MCF 10A (cell line): ENCODE results near the gene HS6ST3. TPM values are rescaled to one million over a fixed set of nuclear protein-coding genes. Genes with fewer than 3 reads are reported as not detected.

ENCODE experiments used
- BruUV-seq: library from RNA; stranded (reverse); fragments of 400-500 nt; replicated peaks from 2 replicates; lab custom pipeline; 2021; lab: Mats Ljungman, UMichigan
- CTCF ChIA-PET: fragments of 300-600 bp; sonication (Branson Sonifier 250); formaldehyde crosslinking; extraction: SDS; loops from one replicate; lab custom pipeline; 2021; ENCODE audit warnings: antibody characterized with exemption, inconsistent platforms; lab: Yijun Ruan, JAX
- POLR2A ChIA-PET: fragments of 300-600, 350-650 bp; sonication (Branson Sonifier 250); formaldehyde crosslinking; extraction: SDS; loops from one replicate; lab custom pipeline; 2020; ENCODE audit warnings: antibody characterized with exemption, inconsistent platforms; lab: Yijun Ruan, JAX
- DNase-seq: peaks from one replicate; pipeline ENCODE4 v3.0.0-alpha.2; 2018; ENCODE audit not compliant: unreplicated experiment
- H3K27ac Mint-ChIP-seq: one replicate; pipeline ENCODE4 v1.8.0; 2022; ENCODE audit warnings: mild to moderate bottlenecking, low read depth, mixed read lengths; ENCODE audit not compliant: unreplicated experiment
- H3K27me3 Mint-ChIP-seq: one replicate; pipeline ENCODE4 v1.8.0; 2022; ENCODE audit warnings: mixed read lengths; ENCODE audit not compliant: insufficient read depth, unreplicated experiment
- H3K36me3 Mint-ChIP-seq: one replicate; pipeline ENCODE4 v1.8.0; 2022; ENCODE audit warnings: mild to moderate bottlenecking, moderate library complexity, mixed read lengths; ENCODE audit not compliant: insufficient read depth, unreplicated experiment
- H3K4me1 Mint-ChIP-seq: one replicate; pipeline ENCODE4 v1.8.0; 2022; ENCODE audit warnings: mixed read lengths; ENCODE audit not compliant: insufficient read depth, unreplicated experiment
- H3K4me3 Mint-ChIP-seq: one replicate; pipeline ENCODE4 v1.8.0; 2022; ENCODE audit warnings: mild to moderate bottlenecking, moderate library complexity, mixed read lengths; ENCODE audit not compliant: unreplicated experiment
- H3K9me3 Mint-ChIP-seq: one replicate; pipeline ENCODE4 v1.8.0; 2022; ENCODE audit warnings: mixed read lengths; ENCODE audit not compliant: unreplicated experiment
- intact Hi-C: fragments of 100-400 bp; cut with micrococcal nuclease; formaldehyde crosslinking; loops from 2 replicates; pipeline ENCODE4 v1.14.1; 2022
- microRNA-seq: library from miRNA; unstranded; fragments of <30 nt; microRNA quantifications from one replicate; pipeline ENCODE4 v1.2.0, GENCODE V29; 2022
- total RNA-seq: library from RNA; stranded (reverse); gene quantifications from 2 replicates; pipeline ENCODE4 v1.2.3, GENCODE V29; 2022
- TF ChIP-seq, protein P1 (sequence below): fragments of 200-600 bp; IDR thresholded peaks from one replicate; pipeline ENCODE4 v1.8.0; 2022; ENCODE audit warnings: antibody characterized with exemption, mild to moderate bottlenecking; ENCODE audit not compliant: unreplicated experiment

The HS6ST3 gene
- total RNA-seq, 1 experiment from 2014 or later = 0.09 TPM

- Mint-ChIP-seq H3K27ac (no peak overlapping the region), H3K4me1 (no peaks in the 10 kb centered on the region), H3K9me3 (no peaks in the 10 kb centered on the region), H3K36me3 (no peaks in the 10 kb centered on the region), H3K4me3 (no peak overlapping the region), H3K27me3 (no peaks in the 10 kb centered on the region)
- no peak for DNase-seq
- intact Hi-C loops = no loop called here
- no TSS peak for BruUV-seq
- TF ChIP-seq, protein P1, sequence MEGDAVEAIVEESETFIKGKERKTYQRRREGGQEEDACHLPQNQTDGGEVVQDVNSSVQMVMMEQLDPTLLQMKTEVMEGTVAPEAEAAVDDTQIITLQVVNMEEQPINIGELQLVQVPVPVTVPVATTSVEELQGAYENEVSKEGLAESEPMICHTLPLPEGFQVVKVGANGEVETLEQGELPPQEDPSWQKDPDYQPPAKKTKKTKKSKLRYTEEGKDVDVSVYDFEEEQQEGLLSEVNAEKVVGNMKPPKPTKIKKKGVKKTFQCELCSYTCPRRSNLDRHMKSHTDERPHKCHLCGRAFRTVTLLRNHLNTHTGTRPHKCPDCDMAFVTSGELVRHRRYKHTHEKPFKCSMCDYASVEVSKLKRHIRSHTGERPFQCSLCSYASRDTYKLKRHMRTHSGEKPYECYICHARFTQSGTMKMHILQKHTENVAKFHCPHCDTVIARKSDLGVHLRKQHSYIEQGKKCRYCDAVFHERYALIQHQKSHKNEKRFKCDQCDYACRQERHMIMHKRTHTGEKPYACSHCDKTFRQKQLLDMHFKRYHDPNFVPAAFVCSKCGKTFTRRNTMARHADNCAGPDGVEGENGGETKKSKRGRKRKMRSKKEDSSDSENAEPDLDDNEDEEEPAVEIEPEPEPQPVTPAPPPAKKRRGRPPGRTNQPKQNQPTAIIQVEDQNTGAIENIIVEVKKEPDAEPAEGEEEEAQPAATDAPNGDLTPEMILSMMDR = no peak
- ChIA-PET POLR2A (no interaction called here), CTCF (interaction anchor here (0.8 to 1.1 kb wide), 2 partner anchors 13 to 45 kb away, joined by 3 to 5 read pairs; no protein-coding TSS in a partner anchor)
These were observed 772.2 kb downstream of the HS6ST3 start for GRCh38 chr13:96862093-96862492.

GRCh38 chr13:96862999-96863398 lies 773.1 kb downstream of the HS6ST3 start:
- DNase-seq = no peak
- no peaks in the 10 kb centered on the region for H3K27me3 Mint-ChIP-seq
- H3K27ac Mint-ChIP-seq = no peak overlapping the region
- intact Hi-C loops = no loop called here
- POLR2A ChIA-PET = no interaction called here
- TF ChIP-seq, protein P1 = no peak
- BruUV-seq = no TSS peak
- no peak overlapping the region for H3K4me3 Mint-ChIP-seq
- no peaks in the 10 kb centered on the region for H3K4me1 Mint-ChIP-seq
- no peaks in the 10 kb centered on the region for H3K9me3 Mint-ChIP-seq
- CTCF ChIA-PET = no interaction called here
- no peaks in the 10 kb centered on the region for H3K36me3 Mint-ChIP-seq

DNA sequence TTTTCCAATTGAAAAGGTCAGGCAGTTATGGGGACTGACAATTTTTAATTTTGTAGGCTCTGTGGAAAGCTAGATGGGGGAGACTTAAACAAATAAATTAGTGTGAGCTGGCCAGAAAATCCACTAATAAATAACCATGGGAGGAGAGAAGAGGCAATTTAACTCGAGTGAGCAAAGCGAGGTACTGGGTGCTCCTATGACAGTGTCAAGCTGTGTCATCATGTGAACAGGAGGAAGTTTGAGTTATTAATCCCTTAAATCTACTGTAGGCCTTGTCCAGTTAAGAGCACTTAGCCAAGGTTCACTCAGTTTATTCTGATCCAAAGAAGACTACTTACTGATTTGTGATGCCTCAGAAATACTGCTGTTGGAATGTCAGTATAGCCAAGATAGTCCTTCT lies 781.6 kb downstream of the HS6ST3 start:
- Mint-ChIP-seq H3K36me3 (no peaks in the 10 kb centered on the region), H3K9me3 (peaks cover 8% of the 10 kb centered on the region), H3K27ac (no peak overlapping the region), H3K4me1 (no peaks in the 10 kb centered on the region), H3K4me3 (no peak overlapping the region), H3K27me3 (no peaks in the 10 kb centered on the region)
- no TSS peak for BruUV-seq
- intact Hi-C loops = no loop called here
- DNase-seq = no peak
- TF ChIP-seq, protein P1 = no peak
- ChIA-PET CTCF (interaction anchor here (0.6 kb wide), 1 partner anchor 185 kb away, joined by 3 read pairs; no protein-coding TSS in a partner anchor), POLR2A (no interaction called here)

- Mint-ChIP-seq H3K4me3 (no peak overlapping the region), H3K27me3 (no peaks in the 10 kb centered on the region), H3K36me3 (no peaks in the 10 kb centered on the region), H3K27ac (no peak overlapping the region), H3K4me1 (no peaks in the 10 kb centered on the region), H3K9me3 (peaks cover 15% of the 10 kb centered on the region)
- intact Hi-C loops = no loop called here
- ChIA-PET POLR2A (no interaction called here), CTCF (interaction anchor here (0.6 kb wide), 1 partner anchor 86 kb away, joined by 3 read pairs; no protein-coding TSS in a partner anchor)
- TF ChIP-seq, protein P1 = no peak
- DNase-seq = no peak
- no TSS peak for BruUV-seq
These were observed 790.5 kb downstream of the HS6ST3 start for GRCh38 chr13:96880419-96880818.

Small RNA genes within 50 kb of the gene (microRNA-seq; reads per million reads assigned to microRNA genes)
- gene MIR4501 = not detected

Other genes starting within 250 kb of the HS6ST3 start
- 54.0 and 57.1 TPM in 2 replicates for gene UGGT2, start 36.7 kb upstream of the HS6ST3 start, total RNA-seq